AG04450 (cell line): ENCODE measurements around the gene ATP9B. TPM values are rescaled to one million over a fixed set of nuclear protein-coding genes. Genes with fewer than 3 reads are reported as not detected.

Experiments used
- CTCF ChIA-PET: fragments of 300-600, 350-600 bp; formaldehyde crosslinking; extraction: SDS; loops from one replicate; lab custom pipeline; 2022; ENCODE audit warnings: antibody characterized with exemption, inconsistent platforms; lab: Charles Lee
- POLR2A ChIA-PET: fragments of 350-600 bp; formaldehyde crosslinking; extraction: SDS; loops from one replicate; lab custom pipeline; 2021; ENCODE audit warnings: antibody characterized with exemption, inconsistent platforms; lab: Yijun Ruan, JAX
- DNase-seq: peaks from one replicate; pipeline ENCODE4 v3.0.0-alpha.2; 2011; ENCODE audit warnings: low read depth, low spot score
- H3K27ac ChIP-seq: one replicate; pipeline ENCODE4 v1.5.1; 2012; ENCODE audit warnings: low read depth, low read length, control low read depth
- H3K27me3 ChIP-seq: one replicate; pipeline ENCODE4 v1.6.0; 2012; ENCODE audit warnings: low read length; ENCODE audit not compliant: control insufficient read depth, insufficient read depth
- H3K4me3 ChIP-seq: 2 replicates; pipeline ENCODE4 v1.5.1; 2011; ENCODE audit warnings: mild to moderate bottlenecking, low read depth, low read length, control low read depth
- H3K9me3 ChIP-seq: 2 replicates; pipeline ENCODE4 v1.5.1; 2012; ENCODE audit warnings: low read length; ENCODE audit not compliant: control insufficient read depth, insufficient read depth
- CTCF ChIP-seq: IDR thresholded peaks from 2 replicates; pipeline ENCODE4 v1.5.1; 2011; ENCODE audit warnings: low read depth, low read length, control low read depth, inconsistent platforms
- polyA plus RNA-seq: library from polyadenylated mRNA; depleted of rRNA; stranded (reverse); fragments of >200 nt; gene quantifications from 2 replicates; pipeline ENCODE4 v1.2.3, GENCODE V29; 2011

The ATP9B gene
- polyA plus RNA-seq, 1 experiment: 18.1 TPM

- Histone ChIP-seq H3K27me3 (no peaks in the 10 kb centered on the region), H3K9me3 (no peaks in the 10 kb centered on the region; the same call in 1 of the 2 replicates), H3K27ac (no peak overlapping the region), H3K4me3 (no peak overlapping the region)
- DNase-seq: no peak
- POLR2A ChIA-PET: no interaction called here
- CTCF ChIA-PET: no interaction called here
- no peak for TF ChIP-seq CTCF
Measured at GRCh38 chr18:79345366-79345765, 276.2 kb downstream of the ATP9B start.

- no peak for DNase-seq
- H3K27ac ChIP-seq: no peak overlapping the region
- no peaks in the 10 kb centered on the region; the same call in 1 of the 2 replicates for H3K9me3 ChIP-seq
- no peak overlapping the region for H3K4me3 ChIP-seq
- no peak for TF ChIP-seq CTCF
- CTCF ChIA-PET: no interaction called here
- POLR2A ChIA-PET: no interaction called here
- no peaks in the 10 kb centered on the region for H3K27me3 ChIP-seq
Measured at GRCh38 chr18:79345981-79346380, 276.8 kb downstream of the ATP9B start.

- Histone ChIP-seq H3K27me3 (no peaks in the 10 kb centered on the region), H3K9me3 (no peaks in the 10 kb centered on the region; the same call in 1 of the 2 replicates), H3K27ac (peak overlapping the region; percentile 2), H3K4me3 (no peak overlapping the region)
- ChIA-PET CTCF (no interaction called here), POLR2A (no interaction called here)
- TF ChIP-seq CTCF: no peak
- no peak for DNase-seq
Measured at GRCh38 chr18:79348066-79348465, 278.9 kb downstream of the ATP9B start.

- Histone ChIP-seq H3K9me3 (no peaks in the 10 kb centered on the region; the same call in 1 of the 2 replicates), H3K27ac (no peak overlapping the region), H3K27me3 (no peaks in the 10 kb centered on the region), H3K4me3 (no peak overlapping the region)
- ChIA-PET POLR2A (no interaction called here), CTCF (interaction anchor here (1.0 kb wide), 1 partner anchor 26 kb away, joined by 3 read pairs; no protein-coding TSS in a partner anchor)
- TF ChIP-seq CTCF: no peak
- DNase-seq: no peak
Measured at GRCh38 chr18:79352432-79352831, 283.2 kb downstream of the ATP9B start.

GRCh38 chr18:79353267-79353666, 284.1 kb downstream of the ATP9B start:
- POLR2A ChIA-PET: no interaction called here
- Histone ChIP-seq H3K9me3 (no peaks in the 10 kb centered on the region; the same call in 1 of the 2 replicates), H3K27ac (no peak overlapping the region), H3K4me3 (no peak overlapping the region), H3K27me3 (no peaks in the 10 kb centered on the region)
- CTCF ChIA-PET: interaction anchor here (0.5 to 1.0 kb wide), 2 partner anchors 8 to 25 kb away, joined by 3 read pairs; no protein-coding TSS in a partner anchor
- TF ChIP-seq CTCF: peak; percentile 52
- no peak for DNase-seq
